K562 (cell line): ENCODE data around the gene LDB1. TPM values are rescaled to one million over a fixed set of nuclear protein-coding genes. Genes with fewer than 3 reads are reported as not detected.

ENCODE experiments used
- ATAC-seq: fragments of 200-7000 bp; cut with Tn5 transposase; 3 replicates; pipeline ENCODE4 v1.9.1; 2020; ENCODE audit warnings: moderate library complexity
- BruUV-seq: library from RNA; stranded (reverse); fragments of 400-500 nt; replicated peaks from 2 replicates; lab custom pipeline; 2021; lab: Mats Ljungman, UMichigan
- CTCF ChIA-PET: fragments of 300-600 bp; formaldehyde crosslinking; extraction: SDS; loops from one replicate; lab custom pipeline; 2021; ENCODE audit warnings: low intra/inter-chr PET ratio; lab: Yijun Ruan, JAX
- POLR2A ChIA-PET: fragments of 300-600, 350-650 bp; sonication (Branson Sonifier 250); formaldehyde crosslinking; extraction: SDS; loops from one replicate; lab custom pipeline; 2021; ENCODE audit warnings: antibody characterized with exemption, inconsistent platforms; lab: Yijun Ruan, JAX
- DNase-seq, 4 experiments: peaks; one replicate each; pipeline versions ENCODE4 v3.0.0 to v3.0.0-alpha.2; 2011 to 2018; ENCODE audit warnings: low spot score in 3 of 4, mixed read lengths in 3 of 4; ENCODE audit errors: extremely low read depth in 1 of 4
- FAIRE-seq: peaks from 2 replicates; lab custom pipeline; 2011; peaks lifted over from hg19 to GRCh38; lab: Jason Lieb, UNC
- H2AFZ ChIP-seq: 2 replicates; pipeline ENCODE4 v1.6.0; 2011; ENCODE audit warnings: low read depth, low read length, control low read depth, inconsistent platforms
- H3K27ac ChIP-seq: fragments of 200-600 bp; 3 replicates; pipeline ENCODE4 v1.8.0; 2011; ENCODE audit warnings: low read depth, mild to moderate bottlenecking, control low read depth, inconsistent platforms, low read length, moderate library complexity, mixed read lengths; ENCODE audit errors: extremely low read depth
- H3K27me3 ChIP-seq, 2 experiments: fragments of 300-600 bp in 1 of 2; 2 replicates in 1 of 2; 3 replicates in 1 of 2; pipeline versions ENCODE4 v1.6.0 to v1.8.0; 2011; ENCODE audit warnings: inconsistent platforms in 2 of 2, low read length in 2 of 2, mild to moderate bottlenecking in 1 of 2, mixed read lengths in 1 of 2, moderate library complexity in 1 of 2; ENCODE audit not compliant: control insufficient read depth in 2 of 2, insufficient read depth in 2 of 2
- H3K36me3 ChIP-seq: fragments of 300-600 bp; 3 replicates; pipeline ENCODE4 v1.8.0; 2011; ENCODE audit warnings: mild to moderate bottlenecking, low read length, inconsistent platforms; ENCODE audit not compliant: control insufficient read depth, insufficient read depth
- H3K4me1 ChIP-seq, 2 experiments: fragments of 200-600 bp in 1 of 2; replicated peaks in 1 of 2; 2 replicates in 1 of 2; 3 replicates in 1 of 2; pipeline versions ENCODE4 v1.5.1 to v1.8.0; 2011; ENCODE audit warnings: inconsistent platforms in 2 of 2, low read length in 2 of 2, mild to moderate bottlenecking in 1 of 2, mixed read lengths in 1 of 2, moderate library complexity in 1 of 2; ENCODE audit not compliant: control insufficient read depth in 2 of 2, insufficient read depth in 2 of 2
- H3K4me2 ChIP-seq: 2 replicates; pipeline ENCODE4 v1.6.1; 2011; ENCODE audit warnings: low read length, control low read depth, inconsistent platforms, mixed read lengths; ENCODE audit not compliant: insufficient read depth
- H3K4me3 ChIP-seq: fragments of 200-600 bp; sonication (generic), shearing (Covaris generic); 2 replicates; pipeline ENCODE4 v1.5.1; 2016; ENCODE audit warnings: control low read depth, inconsistent platforms
- H3K79me2 ChIP-seq: fragments of 200-600 bp; 3 replicates; pipeline ENCODE4 v1.8.0; 2011; ENCODE audit warnings: low read length, inconsistent platforms; ENCODE audit not compliant: control insufficient read depth, insufficient read depth
- H3K9ac ChIP-seq, 2 experiments: 2 replicates each; pipeline versions ENCODE4 v1.6.0 to v1.6.1; 2011; ENCODE audit warnings: low read depth in 2 of 2, low read length in 2 of 2, control low read depth in 1 of 2, inconsistent platforms in 1 of 2, mild to moderate bottlenecking in 1 of 2, mixed read lengths in 1 of 2; ENCODE audit not compliant: insufficient read depth in 1 of 2
- H3K9me1 ChIP-seq: one replicate; pipeline ENCODE4 v1.6.0; 2011; ENCODE audit warnings: inconsistent platforms, mild to moderate bottlenecking, low read length, moderate library complexity; ENCODE audit not compliant: control insufficient read depth, insufficient read depth
- H3K9me3 ChIP-seq: replicated peaks from 2 replicates; pipeline ENCODE4 v1.5.1; 2011; ENCODE audit warnings: low read depth, low read length, inconsistent platforms; ENCODE audit not compliant: control insufficient read depth, insufficient read depth
- H4K20me1 ChIP-seq: replicated peaks from 2 replicates; pipeline ENCODE4 v1.6.1; 2011; ENCODE audit warnings: low read length, inconsistent platforms, mixed read lengths; ENCODE audit not compliant: control insufficient read depth, insufficient read depth
- ARID2 ChIP-seq: fragments of 450-650 bp; IDR thresholded peaks from 2 replicates; pipeline ENCODE4 v1.6.1; 2017; ENCODE audit warnings: antibody characterized with exemption, mild to moderate bottlenecking
- BCOR ChIP-seq: fragments of 450-650 bp; IDR thresholded peaks from 2 replicates; pipeline ENCODE4 v1.6.1; 2016
- CBFB ChIP-seq: sonication (generic); formaldehyde crosslinking; IDR thresholded peaks from 2 replicates; pipeline ENCODE4 v1.4.0; 2020; ENCODE audit warnings: mild to moderate bottlenecking, missing genetic modification reagents
- COPS2 ChIP-seq: fragments of 450-650 bp; conservative IDR thresholded peaks from 2 replicates; pipeline ENCODE4 v1.6.1; 2016; ENCODE audit warnings: mild to moderate bottlenecking, moderate library complexity
- DMBX1 ChIP-seq: fragments of 250-450 bp; sonication (Bioruptor Pico); IDR thresholded peaks from 2 replicates; pipeline ENCODE4 v1.8.0; 2022; ENCODE audit warnings: inconsistent platforms, mild to moderate bottlenecking, moderate library complexity, borderline replicate concordance
- HOMEZ ChIP-seq: fragments of 250-450 bp; sonication (Bioruptor Pico); IDR thresholded peaks from 2 replicates; pipeline ENCODE4 v1.4.0; 2020; ENCODE audit warnings: mild to moderate bottlenecking, moderate library complexity
- HOXB6 ChIP-seq: fragments of 250-450 bp; sonication (Bioruptor Pico); IDR thresholded peaks from 2 replicates; pipeline ENCODE4 v1.5.1; 2022; ENCODE audit warnings: mild to moderate bottlenecking, borderline replicate concordance
- JUN ChIP-seq, 2 experiments: sonication (generic) in 1 of 2; formaldehyde crosslinking in 1 of 2; IDR thresholded peaks; 2 replicates each; pipeline versions ENCODE4 v1.6.1 to v1.8.0; 2012 to 2022; ENCODE audit warnings: borderline replicate concordance in 2 of 2, mild to moderate bottlenecking in 2 of 2, improper control_type of control experiment in 1 of 2, low read depth in 1 of 2, low read length in 1 of 2, missing genetic modification reagents in 1 of 2
- MAZ ChIP-seq, 2 experiments: fragments of 450-650 bp in 1 of 2; sonication (generic) in 1 of 2; formaldehyde crosslinking; IDR thresholded peaks in 1 of 2; conservative IDR thresholded peaks in 1 of 2; 2 replicates each; pipeline versions ENCODE4 v1.4.0 to v1.5.0; 2020; ENCODE audit warnings: mild to moderate bottlenecking in 1 of 2, missing genetic modification reagents in 1 of 2
- MCM5 ChIP-seq: fragments of 450-650 bp; IDR thresholded peaks from 2 replicates; pipeline ENCODE4 v1.6.1; 2016; ENCODE audit warnings: low read depth
- RBBP5 ChIP-seq: fragments of 200-600 bp; sonication (generic); IDR thresholded peaks from 2 replicates; pipeline ENCODE4 v1.6.1; 2012; ENCODE audit warnings: borderline replicate concordance, mild to moderate bottlenecking, low read length, control low read depth, inconsistent platforms; ENCODE audit not compliant: insufficient read depth, poor library complexity, severe bottlenecking
- ZBTB7A ChIP-seq: IDR thresholded peaks from 2 replicates; pipeline ENCODE4 v1.6.1; 2011; ENCODE audit warnings: low read depth, mild to moderate bottlenecking, low read length, moderate library complexity, borderline replicate concordance; ENCODE audit not compliant: control insufficient read depth
- ZFP30 ChIP-seq: fragments of 250-450 bp; sonication (Bioruptor Pico); IDR thresholded peaks from 2 replicates; pipeline ENCODE4 v1.8.0; 2022; ENCODE audit warnings: moderate library complexity, mild to moderate bottlenecking, inconsistent platforms, borderline replicate concordance
- ZNF41 ChIP-seq: fragments of 250-450 bp; sonication (Bioruptor Pico); conservative IDR thresholded peaks from 2 replicates; pipeline ENCODE4 v1.4.0; 2020; ENCODE audit warnings: mild to moderate bottlenecking
- ZNF717 ChIP-seq: fragments of 250-450 bp; sonication (Bioruptor Pico); IDR thresholded peaks from 2 replicates; pipeline ENCODE4 v1.5.0; 2021
- ZSCAN29 ChIP-seq: fragments of 450-650 bp; IDR thresholded peaks from 2 replicates; pipeline ENCODE4 v1.6.1; 2017
- WGBS: fragments of 100-300 bp; shearing (Covaris generic); methylation state at CpG from one replicate; pipeline ENCODE4 v1.1.6; 2016; ENCODE audit warnings: low coverage, mixed read lengths; ENCODE audit not compliant: insufficient coverage; ENCODE audit errors: missing lambda C conversion rate; 5-methylcytosine and 5-hydroxymethylcytosine counted together
- in situ Hi-C: fragments of 300-500 bp; cut with MboI; formaldehyde crosslinking; loops from 4 replicates; pipeline ENCODE4 v1.15.0; 2018; ENCODE audit warnings: inconsistent platforms, mixed read lengths
- intact Hi-C: fragments of 100-400 bp; cut with micrococcal nuclease; formaldehyde crosslinking; loops from 2 replicates; pipeline ENCODE4 v1.14.2; 2022
- polyA plus RNA-seq, 8 experiments: library from polyadenylated mRNA; depleted of rRNA in 4 of 8; stranded (reverse) in 5 of 8; unstranded in 3 of 8; fragments of >200 nt; fragmentation: Nextera tagmentation in 2 of 8; fragmentation: Illumina TruSeq in 1 of 8; extraction: Ambion mirVana in 2 of 8; extraction: Trizol in 1 of 8; gene quantifications; 2 replicates each; pipeline versions ENCODE4 v1.2.1 to v1.2.3, GENCODE V29; 2011 to 2014; ENCODE audit warnings: inconsistent platforms in 1 of 8, missing spikeins in 1 of 8
- total RNA-seq, 7 experiments: library from RNA; depleted of rRNA in 6 of 7; stranded (reverse); fragments of >200 nt in 6 of 7; fragmentation: Illumina TruSeq in 2 of 7; extraction: Trizol in 2 of 7; gene quantifications; 2 replicates each; pipeline versions ENCODE4 v1.2.1 to v1.2.3, GENCODE V29; 2011 to 2021; ENCODE audit warnings: low replicate concordance in 1 of 7
- TF ChIP-seq, protein P1 (sequence below): fragments of 250-450 bp; sonication (Bioruptor Pico); IDR thresholded peaks from 2 replicates; pipeline ENCODE4 v1.5.1; 2021; ENCODE audit warnings: mild to moderate bottlenecking

LDB1 gene
- total and polyA plus RNA-seq, 9 of the 15 experiments (the other 6 are each of a cell fraction or from before 2014, with no cell fraction given) = 1.9 to 137 (median 105) TPM

DNA sequence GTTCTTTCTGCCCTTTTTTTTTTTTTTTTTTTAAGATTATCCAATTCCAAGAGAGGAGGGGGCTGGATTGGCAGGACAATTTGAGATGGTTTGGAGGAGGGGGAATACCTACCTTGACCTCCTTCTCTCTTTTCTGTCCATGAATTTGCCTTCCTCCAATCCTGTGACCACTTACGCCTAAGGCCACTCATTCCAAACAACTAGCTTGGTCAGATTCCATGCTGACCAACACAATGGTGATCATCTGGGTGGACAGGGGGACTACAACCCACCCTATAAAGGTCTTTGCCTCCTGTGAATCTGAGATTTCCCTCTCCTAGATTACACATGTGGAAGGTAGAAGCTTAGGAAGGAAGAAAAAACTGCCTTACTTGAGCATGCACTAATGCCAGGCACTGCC is 2.3 kb upstream of the LDB1 start:
- CTCF ChIA-PET = no interaction called here
- no CpG with 5 or more reads among the region's 1 CpG for WGBS
- H3K79me2 ChIP-seq = peaks cover 39% of the 10 kb centered on the region
- no peaks in the 10 kb centered on the region for H3K9me1 ChIP-seq
- no peaks in the 10 kb centered on the region for H3K9me3 ChIP-seq
- intact Hi-C loops = no loop called here
- no peak overlapping the region for H2AFZ ChIP-seq
- 0 out of 3 replicates have a peak, but pooled peaks cover 2% of the 10 kb centered on the region for H3K36me3 ChIP-seq
- no peak overlapping the region for H3K9ac ChIP-seq
- H4K20me1 ChIP-seq = no peaks in the 10 kb centered on the region
- POLR2A ChIA-PET = interaction anchor here (0.6 to 2.7 kb wide), 2 partner anchors 9 to 280 kb away, joined by 4 to 16 read pairs; partner anchors contain the start of gene PPRC1
- H3K4me3 ChIP-seq = no peak overlapping the region
- DNase-seq (no peak), FAIRE-seq (no peak), ATAC-seq (no peak)
- H3K4me2 ChIP-seq = no peak overlapping the region; the same call in 1 of the 2 replicates
- in situ Hi-C loops = no loop called here
- H3K27me3 ChIP-seq = no peaks in the 10 kb centered on the region
- no TSS peak for BruUV-seq
- no peak overlapping the region for H3K27ac ChIP-seq
- H3K4me1 ChIP-seq = peaks cover 21 to 34% of the 10 kb centered on the region in 2 experiments
- TF ChIP-seq HOMEZ (CRISPR knock-in tag) (no peak), JUN (IDR thresholded peaks at IDR 0.05; ENCODE audit: borderline replicate concordance, low read depth, low read length) (no peak), JUN (CRISPR knock-in tag; IDR thresholded peaks at IDR 0.05; ENCODE audit: borderline replicate concordance) (no peak), ZFP30 (no peak), COPS2 (no peak), MAZ (CRISPR knock-in tag; conservative IDR thresholded peaks at IDR 0.05 in 1 of 2, IDR thresholded peaks at IDR 0.05 in 1 of 2) (no peak), ZSCAN29 (no peak), ZNF41 (CRISPR knock-in tag) (no peak), ZBTB7A (no peak), CBFB (no peak), RBBP5 (no peak), ARID2 (no peak), HOXB6 (CRISPR knock-in tag) (no peak), MCM5 (no peak), BCOR (no peak), DMBX1 (no peak), ZNF717 (CRISPR knock-in tag) (no peak)
- TF ChIP-seq, protein P1, sequence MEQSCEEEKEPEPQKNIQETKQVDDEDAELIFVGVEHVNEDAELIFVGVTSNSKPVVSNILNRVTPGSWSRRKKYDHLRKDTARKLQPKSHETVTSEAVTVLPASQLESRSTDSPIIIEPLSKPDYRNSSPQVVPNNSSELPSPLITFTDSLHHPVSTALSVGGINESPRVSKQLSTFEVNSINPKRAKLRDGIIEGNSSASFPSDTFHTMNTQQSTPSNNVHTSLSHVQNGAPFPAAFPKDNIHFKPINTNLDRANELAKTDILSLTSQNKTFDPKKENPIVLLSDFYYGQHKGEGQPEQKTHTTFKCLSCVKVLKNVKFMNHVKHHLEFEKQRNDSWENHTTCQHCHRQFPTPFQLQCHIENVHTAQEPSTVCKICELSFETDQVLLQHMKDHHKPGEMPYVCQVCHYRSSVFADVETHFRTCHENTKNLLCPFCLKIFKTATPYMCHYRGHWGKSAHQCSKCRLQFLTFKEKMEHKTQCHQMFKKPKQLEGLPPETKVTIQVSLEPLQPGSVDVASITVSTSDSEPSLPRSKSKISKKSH (CRISPR knock-in tag) = no peak
